Measurements from ENCODE around the gene PUM1.
"Not testable (repeated sequence)": the region's sequence is repeated elsewhere in the genome, so short reads cannot be mapped to it uniquely, and the experiment has no call there.

PUM1 gene

GRCh38 chr1:31064111-31064717, 1.3 kb downstream of the PUM1 start:
- no peak for DNase-seq

GRCh38 chr1:31063631-31064030, 1.9 kb downstream of the PUM1 start:
- no peak for DNase-seq

DNA sequence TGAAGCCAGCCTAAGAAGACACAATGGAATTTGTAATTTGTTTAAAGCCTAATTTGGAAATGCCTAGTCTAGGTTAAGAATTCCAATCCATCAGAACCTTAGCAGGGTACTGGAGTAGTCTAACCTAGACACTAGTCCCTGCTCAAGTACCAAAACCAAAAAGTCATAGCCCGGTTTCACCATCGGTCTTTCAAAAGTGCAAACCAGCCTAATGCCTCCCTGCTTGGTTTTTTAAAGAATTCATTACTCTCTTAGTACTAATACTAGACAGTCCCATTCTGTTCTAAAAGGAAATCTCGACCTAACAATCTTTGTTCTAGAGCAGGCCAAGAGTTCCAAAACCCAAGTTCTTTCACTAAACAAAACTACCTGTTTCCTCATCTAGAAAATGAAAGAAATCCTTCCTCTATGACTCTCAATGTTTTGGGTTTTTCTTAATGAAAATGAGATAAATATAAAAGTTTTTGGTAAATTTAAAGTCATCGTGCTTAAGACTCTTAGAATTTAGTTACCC, 2.6 kb downstream of the PUM1 start:
- no peak for DNase-seq

GRCh38 chr1:31062162-31062866, 3.2 kb downstream of the PUM1 start:
- DNase-seq: not testable (repeated sequence)

DNA sequence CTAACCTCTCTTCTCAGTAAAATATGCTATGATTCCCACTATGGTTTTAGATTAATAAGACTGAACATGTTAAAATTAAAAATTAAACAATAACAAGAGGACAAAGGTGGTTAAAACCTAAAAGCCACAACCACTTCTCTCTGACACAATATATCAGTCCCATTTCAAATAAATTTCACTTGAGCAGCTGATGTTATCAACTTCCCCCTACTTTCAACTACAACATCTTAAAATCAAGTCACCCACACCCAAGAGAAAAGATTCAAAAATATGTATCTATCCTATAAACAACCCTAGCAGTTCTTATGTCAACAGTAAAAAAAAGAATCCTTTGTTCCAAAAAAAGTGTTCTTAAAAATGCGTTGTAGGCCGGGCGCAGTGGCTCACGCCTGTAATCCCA, 7.5 kb downstream of the PUM1 start:
- no peak for DNase-seq

GRCh38 chr1:31055953-31056352, 9.6 kb downstream of the PUM1 start:
- DNase-seq: no peak

- no peak for DNase-seq
Observed at GRCh38 chr1:31055501-31055900, 10.0 kb downstream of the PUM1 start.

GRCh38 chr1:31054958-31055481, 10.5 kb downstream of the PUM1 start:
- no peak for DNase-seq

- DNase-seq: no peak
Observed at GRCh38 chr1:31054349-31054748, 11.2 kb downstream of the PUM1 start.

GRCh38 chr1:31052613-31053012, 12.9 kb downstream of the PUM1 start:
- not testable (repeated sequence) for DNase-seq

DNA sequence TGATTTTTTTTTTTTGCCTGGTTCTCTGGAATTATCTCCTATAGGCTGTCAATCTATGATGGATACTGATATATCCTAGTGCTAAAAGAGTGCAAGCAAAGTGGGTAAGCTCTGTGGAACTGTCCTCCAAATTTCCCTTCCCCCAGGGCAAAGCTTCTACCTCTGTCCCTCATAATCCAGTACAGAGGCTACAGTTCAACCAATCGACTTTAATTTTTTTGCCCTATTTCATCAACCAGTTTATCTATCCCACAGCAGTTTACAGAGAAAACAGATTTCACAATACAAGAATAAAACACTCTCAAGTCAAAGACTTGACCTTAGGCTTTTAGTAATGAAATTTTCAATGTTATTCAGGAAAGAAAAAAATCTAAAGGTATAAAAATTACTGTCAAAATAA, 13.9 kb downstream of the PUM1 start:
- no peak for DNase-seq

- not testable (repeated sequence) for DNase-seq
Observed at GRCh38 chr1:31047507-31047906, 18.0 kb downstream of the PUM1 start.

DNA sequence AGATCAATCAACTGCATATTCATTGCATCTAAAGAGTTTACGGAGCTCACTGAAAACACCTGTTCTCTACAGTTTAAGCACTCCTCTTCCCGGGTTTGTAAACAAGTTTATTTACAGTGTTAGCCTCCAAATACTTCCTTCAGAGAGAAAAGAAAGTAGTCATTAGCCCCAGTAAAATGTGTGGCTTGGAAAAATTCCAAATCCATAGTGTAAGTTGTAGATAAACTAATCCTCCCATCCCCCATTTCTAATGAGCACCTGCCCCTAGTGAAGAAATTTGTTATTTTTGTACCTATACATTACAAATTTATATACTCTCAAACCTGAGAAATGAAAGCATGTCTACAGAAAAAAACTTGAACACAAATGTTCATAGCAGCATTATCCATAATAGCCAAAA, 21.9 kb downstream of the PUM1 start:
- DNase-seq: no peak

DNA sequence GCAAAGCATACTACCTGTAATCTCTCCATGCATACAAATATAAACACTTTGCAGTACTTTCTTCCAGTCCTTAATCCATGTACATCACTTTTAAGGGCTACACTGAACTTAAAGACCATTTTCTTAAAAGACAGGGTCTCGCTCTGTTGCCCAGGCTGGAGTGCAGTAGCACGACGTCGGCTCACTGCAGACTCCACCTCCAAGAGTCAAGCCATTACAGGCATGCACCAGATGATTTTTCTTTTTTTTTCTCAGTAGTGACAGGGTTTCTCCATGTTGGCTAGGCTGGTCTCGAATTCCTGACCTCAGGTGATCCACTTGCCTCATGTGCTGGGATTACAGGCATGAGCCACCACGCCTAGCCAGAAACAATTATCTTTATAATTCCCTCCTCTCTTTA, 22.9 kb downstream of the PUM1 start:
- no peak for DNase-seq

DNA sequence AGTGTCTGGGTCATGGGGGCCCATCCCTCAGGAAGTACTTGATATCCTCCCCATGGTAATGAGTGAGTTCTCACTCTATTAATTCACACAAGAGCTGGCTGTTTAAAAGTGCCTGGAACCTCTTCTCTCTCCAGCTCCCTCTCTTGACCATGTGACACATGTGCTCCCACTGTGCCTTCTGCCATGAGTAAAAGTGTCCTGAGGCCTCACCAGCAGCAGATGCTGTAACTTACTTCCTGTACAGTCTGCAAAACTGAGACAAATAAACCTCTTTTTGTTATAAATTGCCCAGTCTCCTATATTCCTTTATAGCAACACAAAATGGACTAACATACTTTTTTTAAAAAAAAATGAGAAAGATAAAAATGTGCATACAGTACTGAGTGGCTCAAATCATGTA, 24.0 kb downstream of the PUM1 start:
- DNase-seq: no peak

GRCh38 chr1:31040038-31040437, 25.5 kb downstream of the PUM1 start:
- DNase-seq: no peak

- not testable (repeated sequence) for DNase-seq
Observed at GRCh38 chr1:31038935-31039334, 26.6 kb downstream of the PUM1 start.

GRCh38 chr1:31038360-31038759, 27.2 kb downstream of the PUM1 start:
- DNase-seq: no peak

- no peak for DNase-seq
Observed at GRCh38 chr1:31036749-31037500, 28.6 kb downstream of the PUM1 start.

DNA sequence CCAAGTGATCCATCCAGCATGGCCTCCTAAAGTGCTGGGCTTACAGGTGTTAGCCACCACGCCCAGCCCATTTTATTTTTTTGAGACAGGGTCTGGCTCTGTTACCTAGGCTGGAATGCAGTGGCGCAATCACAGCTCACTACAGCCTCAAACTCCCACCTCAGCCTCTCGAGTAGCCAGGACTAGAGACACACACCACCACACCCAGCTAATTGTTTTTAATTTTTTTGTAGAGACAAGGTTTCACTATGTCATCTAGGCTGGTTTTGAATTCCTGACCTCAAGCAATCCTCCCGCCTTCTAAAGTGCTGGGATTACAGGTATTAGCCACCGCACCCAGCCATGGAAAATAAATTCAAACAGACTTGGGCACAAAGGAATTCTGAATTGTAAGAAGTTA, 31.9 kb downstream of the PUM1 start:
- DNase-seq: no peak

DNA sequence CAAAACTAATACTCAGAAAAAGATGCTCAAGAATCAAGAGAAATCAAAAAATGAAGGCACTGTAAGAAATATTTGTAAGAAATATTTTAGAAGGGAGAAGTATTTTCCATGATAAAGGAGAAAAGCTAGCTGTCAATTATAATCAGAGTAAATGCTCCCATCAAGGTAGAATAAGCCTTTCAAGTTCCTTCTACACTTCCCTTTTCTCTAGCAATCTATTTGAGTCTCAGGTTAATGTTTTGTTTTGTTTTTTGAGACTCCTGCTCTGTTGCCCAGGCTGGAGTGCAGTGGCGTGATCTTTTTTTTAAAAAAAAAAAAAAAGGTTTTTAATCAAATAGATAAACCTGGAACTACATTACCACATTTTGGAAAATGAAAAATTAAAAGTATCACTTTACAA, 33.3 kb downstream of the PUM1 start:
- DNase-seq: no peak

GRCh38 chr1:31031330-31032143, 34.0 kb downstream of the PUM1 start:
- DNase-seq: no peak

GRCh38 chr1:31029026-31029425, 36.5 kb downstream of the PUM1 start:
- no peak for DNase-seq

All from stimulated activated CD4-positive, alpha-beta T cell treated with anti-CD3 and anti-CD28 coated beads, Interleukin-2, amount 100 ng/mL, for 48 hours (primary cell).